GM12878 (cell line): ENCODE results near the gene NR2F1-AS1. TPM values are rescaled to one million over a fixed set of nuclear protein-coding genes. Genes with fewer than 3 reads are reported as not detected.

Experiments used
- ATAC-seq: fragments of 200-7000 bp; cut with Tn5 transposase; 3 replicates; pipeline ENCODE4 v1.9.1; 2020; ENCODE audit warnings: mild to moderate bottlenecking, moderate library complexity
- BruUV-seq: library from RNA; stranded (reverse); fragments of 400-500 nt; replicated peaks from 2 replicates; lab custom pipeline; 2021; lab: Mats Ljungman, UMichigan
- CTCF ChIA-PET: fragments of 300-600 bp; sonication (Branson Sonifier 250); formaldehyde crosslinking; extraction: SDS; loops from one replicate; lab custom pipeline; 2021; ENCODE audit warnings: inconsistent platforms; lab: Yijun Ruan, JAX
- POLR2A ChIA-PET: fragments of 350-600 bp; formaldehyde crosslinking; extraction: SDS; loops from one replicate; lab custom pipeline; 2021; ENCODE audit warnings: inconsistent platforms; lab: Charles Lee
- RAD21 ChIA-PET: fragments of 300-600 bp; sonication (Branson Sonifier 250); formaldehyde crosslinking; loops from one replicate; lab custom pipeline; 2023; ENCODE audit warnings: antibody characterized with exemption; ENCODE audit not compliant: unreplicated experiment; lab: Charles Lee
- SMC1A ChIA-PET: fragments of 300-600 bp; sonication (Branson Sonifier 250); formaldehyde crosslinking; loops from one replicate; lab custom pipeline; 2023; ENCODE audit not compliant: unreplicated experiment, uncharacterized antibody; lab: Charles Lee
- DNase-seq: peaks from one replicate; pipeline ENCODE4 v3.0.0-alpha.2; 2011; ENCODE audit warnings: low read depth, low spot score
- FAIRE-seq: peaks from 3 replicates; lab custom pipeline; 2011; peaks lifted over from hg19 to GRCh38; lab: Jason Lieb, UNC
- H2AFZ ChIP-seq: 2 replicates; pipeline ENCODE4 v1.6.0; 2011; ENCODE audit warnings: low read depth, low read length, control low read depth; ENCODE audit not compliant: control insufficient read depth
- H3K27ac ChIP-seq: 2 replicates; pipeline ENCODE4 v1.5.1; 2011; ENCODE audit warnings: control low read depth; ENCODE audit not compliant: control insufficient read depth, insufficient read depth
- H3K27me3 ChIP-seq, 2 experiments: replicated peaks in 1 of 2; 2 replicates each; pipeline versions ENCODE4 v1.6.0 to v1.6.1; 2011; ENCODE audit warnings: low read length in 1 of 2; ENCODE audit not compliant: control insufficient read depth in 2 of 2, insufficient read depth in 2 of 2
- H3K36me3 ChIP-seq, 2 experiments: 2 replicates each; pipeline ENCODE4 v1.5.1; 2011; ENCODE audit warnings: low read length in 1 of 2; ENCODE audit not compliant: control insufficient read depth in 2 of 2, insufficient read depth in 2 of 2
- H3K4me1 ChIP-seq: 2 replicates; pipeline ENCODE4 v1.6.1; 2011; ENCODE audit warnings: mild to moderate bottlenecking, low read length, moderate library complexity, mixed read lengths; ENCODE audit not compliant: control insufficient read depth, insufficient read depth
- H3K4me2 ChIP-seq: 2 replicates; pipeline ENCODE4 v1.6.0; 2011; ENCODE audit warnings: control low read depth; ENCODE audit not compliant: control insufficient read depth, insufficient read depth
- H3K4me3 ChIP-seq: fragments of 200-600 bp; sonication (generic); 2 replicates; pipeline ENCODE4 v1.5.1; 2016
- H3K79me2 ChIP-seq: 2 replicates; pipeline ENCODE4 v1.6.0; 2011; ENCODE audit warnings: low read length; ENCODE audit not compliant: control insufficient read depth, insufficient read depth
- H3K9ac ChIP-seq: 2 replicates; pipeline ENCODE4 v1.8.0; 2011; ENCODE audit warnings: low read length, control low read depth, mixed read lengths; ENCODE audit not compliant: control insufficient read depth, insufficient read depth
- H3K9me3 ChIP-seq: replicated peaks from 3 replicates; pipeline ENCODE4 v1.5.1; 2011; ENCODE audit warnings: mild to moderate bottlenecking, low read length; ENCODE audit not compliant: control insufficient read depth, insufficient read depth
- H4K20me1 ChIP-seq: 2 replicates; pipeline ENCODE4 v1.6.0; 2011; ENCODE audit not compliant: control insufficient read depth, insufficient read depth
- BMI1 ChIP-seq: fragments of 450-650 bp; IDR thresholded peaks from 2 replicates; pipeline ENCODE4 v1.6.1; 2016; ENCODE audit warnings: mild to moderate bottlenecking, moderate library complexity, borderline replicate concordance
- CREB1 ChIP-seq: IDR thresholded peaks from 2 replicates; pipeline ENCODE4 v1.6.1; 2012; ENCODE audit warnings: low read depth, mild to moderate bottlenecking, inconsistent platforms
- EZH2 ChIP-seq: IDR thresholded peaks from 2 replicates; pipeline ENCODE4 v1.6.1; 2012; ENCODE audit warnings: low read depth, mild to moderate bottlenecking, control low read depth, inconsistent platforms, low read length, borderline replicate concordance; ENCODE audit not compliant: control insufficient read depth
- IKZF1 ChIP-seq: fragments of 450-650 bp; conservative IDR thresholded peaks from 2 replicates; pipeline ENCODE4 v1.6.1; 2017; ENCODE audit warnings: antibody characterized with exemption, mild to moderate bottlenecking
- KAT2A ChIP-seq: conservative IDR thresholded peaks from 2 replicates; pipeline ENCODE4 v1.6.1; 2011; ENCODE audit warnings: low read depth, low read length; ENCODE audit not compliant: control insufficient read depth
- NFYB ChIP-seq: IDR thresholded peaks from 2 replicates; pipeline ENCODE4 v1.6.1; 2011; ENCODE audit warnings: low read depth, mild to moderate bottlenecking, low read length, improper control_type of control experiment, moderate library complexity; ENCODE audit not compliant: insufficient read depth
- NRF1 ChIP-seq: conservative IDR thresholded peaks from 2 replicates; pipeline ENCODE4 v1.6.1; 2011; ENCODE audit warnings: mild to moderate bottlenecking, low read depth, low read length, improper control_type of control experiment
- POLR2A ChIP-seq: IDR thresholded peaks from 2 replicates; pipeline ENCODE4 v1.6.1; 2011; ENCODE audit warnings: low read depth, mild to moderate bottlenecking, low read length
- RB1 ChIP-seq: fragments of 450-650 bp; formaldehyde crosslinking; IDR thresholded peaks from 2 replicates; pipeline ENCODE4 v1.6.1; 2017; ENCODE audit warnings: mild to moderate bottlenecking, borderline replicate concordance
- RUNX3 ChIP-seq: IDR thresholded peaks from 2 replicates; pipeline ENCODE4 v1.6.1; 2012; ENCODE audit warnings: low read length, inconsistent platforms
- SIN3A ChIP-seq: IDR thresholded peaks from 2 replicates; pipeline ENCODE4 v1.6.1; 2012; ENCODE audit warnings: low read depth, low read length, improper control_type of control experiment
- SMARCA5 ChIP-seq: fragments of 450-650 bp; IDR thresholded peaks from 2 replicates; pipeline ENCODE4 v1.6.1; 2017; ENCODE audit warnings: mild to moderate bottlenecking
- SMC3 ChIP-seq: IDR thresholded peaks from 2 replicates; pipeline ENCODE4 v1.6.1; 2011; ENCODE audit warnings: low read length, improper control_type of control experiment, borderline replicate concordance
- STAT3 ChIP-seq: IDR thresholded peaks from 2 replicates; pipeline ENCODE4 v1.6.1; 2011; ENCODE audit warnings: low read depth, low read length, improper control_type of control experiment
- TARDBP ChIP-seq: IDR thresholded peaks from 2 replicates; pipeline ENCODE4 v1.6.1; 2016; ENCODE audit warnings: borderline replicate concordance
- TCF3 ChIP-seq: IDR thresholded peaks from 2 replicates; pipeline ENCODE4 v1.6.1; 2012; ENCODE audit warnings: low read depth, mild to moderate bottlenecking, low read length, borderline replicate concordance; ENCODE audit not compliant: insufficient read depth
- ZNF24 ChIP-seq: fragments of 450-650 bp; IDR thresholded peaks from 2 replicates; pipeline ENCODE4 v1.6.1; 2017; ENCODE audit warnings: antibody characterized with exemption, mild to moderate bottlenecking
- ZSCAN29 ChIP-seq: fragments of 450-650 bp; IDR thresholded peaks from 2 replicates; pipeline ENCODE4 v1.6.1; 2017; ENCODE audit warnings: mild to moderate bottlenecking, moderate library complexity
- WGBS: methylation state at CpG from one replicate; pipeline ENCODE4 v1.1.6; 2016; ENCODE audit warnings: low lambda C conversion rate; ENCODE audit not compliant: insufficient replicate concordance, insufficient coverage; ENCODE audit errors: missing lambda C conversion rate; 5-methylcytosine and 5-hydroxymethylcytosine counted together
- in situ Hi-C: fragments of 300-500 bp; cut with MboI; formaldehyde crosslinking; loops from 9 replicates; pipeline ENCODE4 v1.14.3; 2018; ENCODE audit warnings: mixed read lengths
- intact Hi-C: fragments of 100-400 bp; cut with micrococcal nuclease; formaldehyde crosslinking; loops from one replicate; pipeline ENCODE4 v1.14.2; 2022; ENCODE audit not compliant: unreplicated experiment
- polyA plus RNA-seq, 11 experiments: library from polyadenylated mRNA; depleted of rRNA in 4 of 11; unstranded in 6 of 11; stranded (reverse) in 5 of 11; fragments of >200 nt; fragmentation: Nextera tagmentation in 4 of 11; fragmentation: Illumina TruSeq in 1 of 11; extraction: Ambion mirVana in 4 of 11; extraction: Trizol in 1 of 11; gene quantifications; 1 replicate in 1 of 11; 2 replicates in 10 of 11; pipeline versions ENCODE4 v1.2.1 to v1.2.3, GENCODE V29; 2011 to 2016; ENCODE audit warnings: inconsistent platforms in 2 of 11, missing spikeins in 2 of 11, low read depth in 1 of 11
- total RNA-seq, 4 experiments: library from RNA; depleted of rRNA in 3 of 4; stranded (reverse); fragments of >200 nt in 3 of 4; fragmentation: Illumina TruSeq in 1 of 4; extraction: Trizol in 1 of 4; gene quantifications; 2 replicates each; pipeline versions ENCODE4 v1.2.1 to v1.2.3, GENCODE V29; 2013 to 2021

Gene NR2F1-AS1
- total and polyA plus RNA-seq, 10 of the 15 experiments (the other 5 are each of a cell fraction or from before 2014, with no cell fraction given): 0.11 to 0.85 (median 0.27) TPM

DNA sequence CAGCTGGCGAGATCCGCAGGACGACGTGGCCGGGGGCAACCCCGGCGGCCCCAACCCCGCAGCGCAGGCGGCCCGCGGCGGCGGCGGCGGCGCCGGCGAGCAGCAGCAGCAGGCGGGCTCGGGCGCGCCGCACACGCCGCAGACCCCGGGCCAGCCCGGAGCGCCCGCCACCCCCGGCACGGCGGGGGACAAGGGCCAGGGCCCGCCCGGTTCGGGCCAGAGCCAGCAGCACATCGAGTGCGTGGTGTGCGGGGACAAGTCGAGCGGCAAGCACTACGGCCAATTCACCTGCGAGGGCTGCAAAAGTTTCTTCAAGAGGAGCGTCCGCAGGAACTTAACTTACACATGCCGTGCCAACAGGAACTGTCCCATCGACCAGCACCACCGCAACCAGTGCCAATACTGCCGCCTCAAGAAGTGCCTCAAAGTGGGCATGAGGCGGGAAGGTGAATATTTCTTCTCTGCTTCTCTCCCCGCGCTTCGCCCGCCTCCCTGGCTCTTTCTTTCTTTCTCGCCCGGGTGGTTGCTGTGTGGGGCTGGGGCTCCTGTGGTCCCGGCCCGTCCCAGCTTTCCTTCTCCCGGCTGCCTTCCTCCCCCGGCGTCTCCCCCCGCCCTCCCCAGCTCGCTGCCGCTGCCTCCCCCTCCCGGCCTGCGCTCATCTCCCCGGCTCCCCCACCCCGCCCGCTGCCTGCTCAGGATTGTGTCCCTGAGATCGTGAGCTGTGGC lies 4.2 kb upstream of the NR2F1-AS1 start:
- ATAC-seq (no peak), FAIRE-seq (no peak), DNase-seq (no peak)
- Histone ChIP-seq H3K9ac (no peak overlapping the region), H3K79me2 (no peaks in the 10 kb centered on the region), H3K27me3 (peaks cover 9 to 34% of the 10 kb centered on the region in 2 experiments), H3K27ac (no peak overlapping the region), H3K4me2 (peak overlapping the region; percentile 36; the same call in 1 of the 2 replicates), H4K20me1 (no peaks in the 10 kb centered on the region), H2AFZ (no peak overlapping the region), H3K4me3 (no peak overlapping the region; the same call in 1 of the 2 replicates), H3K36me3 (no peaks in the 10 kb centered on the region), H3K9me3 (no peaks in the 10 kb centered on the region; the same call in 2 of the 3 replicates), H3K4me1 (peaks cover 13% of the 10 kb centered on the region; the same call in 1 of the 2 replicates)
- in situ Hi-C loops: loop anchor here (25.0 kb wide), 1 partner anchor 1102 kb away; no protein-coding TSS in a partner anchor
- POLR2A ChIA-PET: interaction anchor here (0.6 kb wide), 1 partner anchor 676 kb away, joined by 3 read pairs; no protein-coding TSS in a partner anchor
- CTCF ChIA-PET: interaction anchor here (1.2 kb wide), 1 partner anchor 331 kb away, joined by 3 read pairs; no protein-coding TSS in a partner anchor
- SMC1A ChIA-PET: interaction anchor here (2.1 kb wide), 1 partner anchor 216 kb away, joined by 12 read pairs; no protein-coding TSS in a partner anchor
- intact Hi-C loops: no loop called here
- RAD21 ChIA-PET: interaction anchor here (1.6 kb wide), 1 partner anchor 216 kb away, joined by 5 read pairs; no protein-coding TSS in a partner anchor
- BruUV-seq: no TSS peak
- TF ChIP-seq SMC3 (no peak), EZH2 (0 out of 2 replicates have a peak, but pooled peaks have one; percentile 92)
- 9% methylated on average over 35 of the region's 70 CpGs for WGBS

DNA sequence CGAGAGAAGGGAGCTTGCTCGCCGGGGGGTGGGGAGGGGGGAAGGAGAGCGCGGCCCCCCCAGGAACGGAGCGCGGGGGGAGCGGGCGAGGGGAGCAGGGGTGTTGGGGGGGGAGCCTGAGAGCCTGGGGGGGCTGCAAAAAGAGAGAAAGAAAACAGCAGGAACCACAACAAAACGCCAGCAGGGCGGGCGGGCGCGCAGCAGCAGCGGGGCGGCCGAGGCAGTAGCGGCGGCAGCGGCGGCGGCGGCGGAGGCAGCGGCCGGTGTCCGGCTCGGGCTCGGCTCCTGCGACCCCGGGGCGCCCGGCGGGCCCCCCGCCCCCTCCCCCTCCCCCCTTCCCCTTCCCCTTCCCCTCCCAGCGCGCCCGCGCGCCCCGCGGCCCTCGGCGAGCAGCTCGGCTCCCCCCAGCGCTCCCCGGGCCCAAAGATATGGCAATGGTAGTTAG lies 3.6 kb upstream of the NR2F1-AS1 start:
- ATAC-seq (no peak), DNase-seq (no peak), FAIRE-seq (no peak)
- ChIA-PET SMC1A (no interaction called here), RAD21 (interaction anchor here (1.6 kb wide), 1 partner anchor 216 kb away, joined by 5 read pairs; no protein-coding TSS in a partner anchor), CTCF (interaction anchor here (1.2 kb wide), 1 partner anchor 331 kb away, joined by 3 read pairs; no protein-coding TSS in a partner anchor), POLR2A (no interaction called here)
- no peak overlapping the region; the same call in 1 of the 2 replicates for H2AFZ ChIP-seq
- peaks cover 18% of the 10 kb centered on the region for H3K4me1 ChIP-seq
- no CpG with 5 or more reads among the region's 48 CpGs for WGBS
- in situ Hi-C loops (loop anchor here (5.0 to 25.0 kb wide), 2 partner anchors 328 to 1103 kb away; no protein-coding TSS in a partner anchor), intact Hi-C loops (no loop called here)
- no peaks in the 10 kb centered on the region; the same call in 2 of the 3 replicates for H3K9me3 ChIP-seq
- no peaks in the 10 kb centered on the region for H4K20me1 ChIP-seq
- no peak overlapping the region for H3K9ac ChIP-seq
- TF ChIP-seq NRF1 (no peak), STAT3 (no peak), SIN3A (no peak), POLR2A (no peak), CREB1 (no peak), TARDBP (no peak), RB1 (no peak), IKZF1 (no peak), BMI1 (no peak), ZNF24 (no peak), TCF3 (no peak), SMARCA5 (no peak), RUNX3 (no peak), ZSCAN29 (no peak), NFYB (no peak), KAT2A (no peak)
- peak overlapping the region; percentile 71; the same call in 1 of the 2 replicates for H3K4me2 ChIP-seq
- no peak overlapping the region for H3K27ac ChIP-seq
- H3K79me2 ChIP-seq: no peaks in the 10 kb centered on the region
- H3K4me3 ChIP-seq: peak overlapping the region; percentile 16; the same call in 1 of the 2 replicates
- no peaks in the 10 kb centered on the region for H3K36me3 ChIP-seq
- no TSS peak for BruUV-seq
- peaks cover 8 to 37% of the 10 kb centered on the region in 2 experiments for H3K27me3 ChIP-seq
